Transverse colon (tissue), 4 donors: Measurements from ENCODE around the gene LRRC8C. TPM values are rescaled to one million over a fixed set of nuclear protein-coding genes. Genes with fewer than 3 reads are reported as not detected.

Experiments used
- DNase-seq: peaks from one replicate; pipeline ENCODE4 v3.0.0-alpha.2; 2019
- H3K27ac ChIP-seq, 4 donors: fragments of 200-600 bp; sonication (generic); 2 replicates each; pipeline ENCODE4 v1.5.1; 2016 to 2018; ENCODE audit warnings: inconsistent platforms in 4 of 4
- H3K27me3 ChIP-seq: fragments of 200-600 bp; sonication (generic); 2 replicates; pipeline ENCODE4 v1.5.1; 2017; ENCODE audit warnings: inconsistent platforms
- H3K36me3 ChIP-seq, 4 donors: fragments of 200-600 bp; sonication (generic); 2 replicates each; pipeline ENCODE4 v1.5.1; 2017 to 2019; ENCODE audit warnings: inconsistent platforms in 4 of 4
- H3K4me1 ChIP-seq, 4 donors: fragments of 200-600 bp; sonication (generic); 2 replicates each; pipeline ENCODE4 v1.5.1; 2017 to 2020; ENCODE audit warnings: inconsistent platforms in 4 of 4
- H3K4me3 ChIP-seq, 4 donors: fragments of 200-600 bp; sonication (generic); 1 replicate in 1 of 4; 2 replicates in 3 of 4; pipeline versions ENCODE4 v1.5.1 to v1.6.1; 2017 to 2019; ENCODE audit warnings: inconsistent platforms in 4 of 4
- H3K9me3 ChIP-seq, 2 donors: fragments of 200-600 bp; sonication (generic); 2 replicates each; pipeline ENCODE4 v1.5.1; 2017 to 2019; ENCODE audit warnings: inconsistent platforms in 2 of 2
- EP300 ChIP-seq: sonication (generic); formaldehyde crosslinking; IDR thresholded peaks from one replicate; pipeline ENCODE4 v1.6.1; 2017; ENCODE audit warnings: antibody characterized with exemption, low read depth
- POLR2A ChIP-seq: fragments of 450-650 bp; IDR thresholded peaks from one replicate; pipeline ENCODE4 v1.6.1; 2016; ENCODE audit warnings: antibody characterized with exemption, mild to moderate bottlenecking, moderate library complexity
- POLR2AphosphoS5 ChIP-seq, 3 donors: sonication (generic); formaldehyde crosslinking; IDR thresholded peaks; one replicate each; pipeline ENCODE4 v1.6.1; 2016; ENCODE audit warnings: antibody characterized with exemption in 3 of 3
- WGBS, 2 donors: methylation state at CpG; one replicate each; pipeline ENCODE4 v1.1.5; 2018; ENCODE audit warnings: low coverage in 1 of 2; 5-methylcytosine and 5-hydroxymethylcytosine counted together
- in situ Hi-C, 4 donors: fragments of 200-750 bp; cut with MboI; loops; one replicate each; pipeline versions ENCODE4 v1.15.0 to v1.15.1; 2017; ENCODE audit warnings: low sequenced_read_pairs in 3 of 4, low pct_ligation_motif_present in 1 of 4, low pct_unique_long_range_greater_than_20kb in 1 of 4
- intact Hi-C: fragments of 100-400 bp; cut with DNase I; formaldehyde crosslinking; loops from one replicate; pipeline ENCODE4 v1.15.1; 2023; ENCODE audit warnings: low total_unique reads
- total RNA-seq, 4 donors: library from RNA; depleted of rRNA; stranded (reverse); fragments of >200 nt; gene quantifications; one replicate each; pipeline ENCODE4 v1.1.0, GENCODE V29; 2016
- TF ChIP-seq, protein P1 (sequence below), 5 experiments: fragments of 200-600 bp in 3 of 5; fragments of 450-650 bp in 2 of 5; sonication (generic) in 3 of 5; IDR thresholded peaks; 1 replicate in 2 of 5; 2 replicates in 3 of 5; pipeline ENCODE4 v1.5.1; 2016 to 2017; ENCODE audit warnings: antibody characterized with exemption in 5 of 5, inconsistent platforms in 3 of 5, mild to moderate bottlenecking in 2 of 5, moderate library complexity in 1 of 5

The LRRC8C gene
- total RNA-seq, 4 donors from 2014 or later = 2.4 to 4.4 (median 2.7) TPM

DNA sequence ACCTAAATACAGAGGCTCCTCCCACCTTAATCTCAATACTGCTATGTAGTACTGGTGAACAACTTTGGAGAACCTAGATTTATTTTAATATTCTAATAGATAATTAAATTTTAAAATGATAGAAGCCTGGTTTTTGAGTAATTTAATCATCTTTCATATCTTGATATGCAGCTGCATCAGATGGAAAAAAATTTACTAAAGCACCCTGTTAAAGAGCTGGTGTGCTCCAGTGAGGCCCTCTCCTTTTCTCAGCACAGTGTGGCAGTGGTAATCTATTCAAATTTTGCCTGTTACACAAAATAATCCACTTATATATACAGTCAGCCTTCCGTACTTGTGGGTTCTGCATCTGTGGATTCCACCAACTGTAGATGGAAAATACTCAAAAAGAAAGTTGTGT lies 82.8 kb downstream of the LRRC8C start:
- H3K4me3 ChIP-seq = no peak overlapping the region
- no peak for DNase-seq
- TF ChIP-seq EP300 (no peak), POLR2A (no peak), POLR2AphosphoS5 (IDR thresholded peaks at IDR 0.05) (no peak)
- TF ChIP-seq, protein P1, sequence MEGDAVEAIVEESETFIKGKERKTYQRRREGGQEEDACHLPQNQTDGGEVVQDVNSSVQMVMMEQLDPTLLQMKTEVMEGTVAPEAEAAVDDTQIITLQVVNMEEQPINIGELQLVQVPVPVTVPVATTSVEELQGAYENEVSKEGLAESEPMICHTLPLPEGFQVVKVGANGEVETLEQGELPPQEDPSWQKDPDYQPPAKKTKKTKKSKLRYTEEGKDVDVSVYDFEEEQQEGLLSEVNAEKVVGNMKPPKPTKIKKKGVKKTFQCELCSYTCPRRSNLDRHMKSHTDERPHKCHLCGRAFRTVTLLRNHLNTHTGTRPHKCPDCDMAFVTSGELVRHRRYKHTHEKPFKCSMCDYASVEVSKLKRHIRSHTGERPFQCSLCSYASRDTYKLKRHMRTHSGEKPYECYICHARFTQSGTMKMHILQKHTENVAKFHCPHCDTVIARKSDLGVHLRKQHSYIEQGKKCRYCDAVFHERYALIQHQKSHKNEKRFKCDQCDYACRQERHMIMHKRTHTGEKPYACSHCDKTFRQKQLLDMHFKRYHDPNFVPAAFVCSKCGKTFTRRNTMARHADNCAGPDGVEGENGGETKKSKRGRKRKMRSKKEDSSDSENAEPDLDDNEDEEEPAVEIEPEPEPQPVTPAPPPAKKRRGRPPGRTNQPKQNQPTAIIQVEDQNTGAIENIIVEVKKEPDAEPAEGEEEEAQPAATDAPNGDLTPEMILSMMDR (IDR thresholded peaks at IDR 0.05) = no peak
- intact Hi-C loops (no loop called here), in situ Hi-C loops (no loop called here)
- H3K36me3 ChIP-seq = no peaks in the 10 kb centered on the region
- H3K27ac ChIP-seq = no peak overlapping the region
- no peaks in the 10 kb centered on the region for H3K27me3 ChIP-seq
- 88% methylated on average over 1 of the region's 1 CpG; no CpG with 5 or more reads in 1 of the 2 donors for WGBS, 2 donors
- H3K9me3 ChIP-seq = no peaks in the 10 kb centered on the region
- H3K4me1 ChIP-seq = peaks cover 0 to 17% (median 0%) of the 10 kb centered on the region in 4 donors

DNA sequence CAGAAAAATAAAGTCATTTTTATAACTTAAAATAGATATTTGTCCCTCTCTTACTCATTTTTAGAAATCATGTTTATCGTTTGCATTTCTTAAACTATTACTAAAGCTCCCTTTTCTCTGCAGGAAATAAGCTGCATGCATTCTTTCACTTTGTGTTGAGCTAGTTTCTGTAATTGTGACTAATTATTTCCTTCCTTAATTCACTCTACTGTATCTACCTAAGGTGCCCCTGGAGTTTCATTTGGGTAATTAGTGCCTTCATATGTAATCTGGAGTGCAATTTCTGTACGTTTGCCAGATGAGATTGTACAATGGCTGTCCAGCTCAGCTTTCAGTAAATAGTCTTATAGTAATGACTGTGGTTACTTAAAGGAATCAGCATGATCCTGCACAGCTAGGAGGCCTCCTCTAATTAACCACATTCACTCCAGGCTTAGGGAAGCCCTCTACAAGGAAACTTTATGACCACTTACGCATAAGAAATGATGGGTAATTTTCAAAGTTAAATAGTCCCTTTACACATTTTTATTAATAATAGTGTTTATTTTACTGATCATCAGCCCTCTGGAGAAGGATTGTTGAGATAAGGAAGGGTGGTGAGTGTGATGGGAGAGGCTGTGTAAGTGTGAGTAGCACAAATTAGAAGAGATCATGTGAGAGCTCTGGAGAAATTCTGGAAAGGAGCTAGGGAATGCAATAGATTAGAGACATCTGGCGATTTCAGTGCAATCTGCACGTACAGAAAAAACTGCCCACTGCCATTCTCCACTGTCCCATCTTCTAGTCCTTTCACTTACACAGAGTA lies 86.8 kb downstream of the LRRC8C start:
- H3K27ac ChIP-seq = peak overlapping the region; percentile 3 to 45 (median 22)
- H3K27me3 ChIP-seq = no peaks in the 10 kb centered on the region
- H3K4me1 ChIP-seq = peaks cover 0 to 29% (median 4%) of the 10 kb centered on the region in 4 donors
- no peaks in the 10 kb centered on the region for H3K9me3 ChIP-seq
- intact Hi-C loops = no loop called here
- TF ChIP-seq, protein P1 (IDR thresholded peaks at IDR 0.05) = no peak
- TF ChIP-seq POLR2AphosphoS5 (IDR thresholded peaks at IDR 0.05) = no peak
- no peak for TF ChIP-seq EP300
- TF ChIP-seq POLR2A = no peak
- H3K36me3 ChIP-seq = no peaks in the 10 kb centered on the region
- in situ Hi-C loops = no loop called here
- no peak overlapping the region for H3K4me3 ChIP-seq
- WGBS, 2 donors = 51 to 57% methylated on average over 3 to 5 of the region's 5 CpGs
- no peak for DNase-seq

DNA sequence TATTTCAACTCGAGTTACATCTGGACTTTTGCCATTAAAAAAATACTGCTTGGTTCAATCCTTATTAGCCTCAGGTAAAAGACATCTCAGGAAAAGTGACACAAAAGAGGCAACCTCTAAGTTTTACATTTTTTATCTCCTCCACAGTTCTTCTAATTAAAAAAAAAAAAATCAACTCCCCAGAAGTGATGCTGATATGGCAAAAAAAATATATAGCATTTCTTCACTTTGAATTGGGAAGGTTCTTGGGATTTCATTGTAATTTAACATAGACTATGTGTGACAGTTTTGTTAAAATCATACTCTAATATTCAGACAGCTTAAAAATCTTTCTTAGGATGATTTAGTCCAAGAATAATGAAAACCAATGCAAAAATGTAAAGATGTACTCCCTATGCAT lies 87.9 kb downstream of the LRRC8C start:
- intact Hi-C loops (no loop called here), in situ Hi-C loops (no loop called here)
- Histone ChIP-seq H3K36me3 (no peaks in the 10 kb centered on the region), H3K27ac (no peak overlapping the region), H3K27me3 (no peaks in the 10 kb centered on the region), H3K9me3 (no peaks in the 10 kb centered on the region), H3K4me3 (no peak overlapping the region), H3K4me1 (peaks cover 0 to 31% (median 8%) of the 10 kb centered on the region in 4 donors)
- no peak for DNase-seq
- WGBS, 2 donors = 75 to 80% methylated on average over 1 of the region's 1 CpG
- no peak for TF ChIP-seq POLR2AphosphoS5 (IDR thresholded peaks at IDR 0.05)
- TF ChIP-seq EP300 = no peak
- TF ChIP-seq, protein P1 (IDR thresholded peaks at IDR 0.05) = no peak
- TF ChIP-seq POLR2A = no peak

DNA sequence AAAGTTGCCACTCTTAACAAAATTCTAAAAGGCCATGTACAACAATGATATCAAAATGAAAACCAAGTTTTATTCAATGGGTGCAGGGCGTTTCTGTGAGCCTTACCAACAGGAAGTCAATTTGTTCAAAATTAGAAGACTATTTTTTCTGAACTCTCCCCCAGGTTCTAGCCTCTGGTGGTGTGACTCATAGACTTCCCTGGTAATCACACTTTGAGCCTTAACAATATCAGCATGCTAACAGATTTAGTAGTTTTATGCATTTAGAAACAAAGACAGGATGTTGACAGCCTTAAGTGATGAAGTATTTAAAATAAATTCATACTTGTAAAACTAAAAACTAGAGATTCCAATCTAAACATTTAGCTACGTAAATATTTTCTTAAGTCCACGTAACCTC lies 88.4 kb downstream of the LRRC8C start:
- no peaks in the 10 kb centered on the region for H3K9me3 ChIP-seq
- TF ChIP-seq, protein P1 (IDR thresholded peaks at IDR 0.05) = no peak
- H3K36me3 ChIP-seq = no peaks in the 10 kb centered on the region
- 67 to 74% methylated on average over 3 of the region's 3 CpGs for WGBS, 2 donors
- peaks cover 0 to 31% (median 8%) of the 10 kb centered on the region in 4 donors for H3K4me1 ChIP-seq
- DNase-seq = no peak
- intact Hi-C loops (no loop called here), in situ Hi-C loops (no loop called here)
- H3K27me3 ChIP-seq = no peaks in the 10 kb centered on the region
- no peak overlapping the region for H3K4me3 ChIP-seq
- H3K27ac ChIP-seq = no peak overlapping the region
